ENCODE results near the gene SUFU. TPM values are rescaled to one million over a fixed set of nuclear protein-coding genes. Genes with fewer than 3 reads are reported as not detected.

SUFU gene
- total RNA-seq, 1 experiment from 2014 or later = 13.1 TPM

- Mint-ChIP-seq H3K36me3 (0 out of 2 replicates have a peak, but pooled peaks cover under 1% of the 10 kb centered on the region), H3K27me3 (ENCODE audit: low read depth) (peaks cover 2% of the 10 kb centered on the region; the same call in 1 of the 2 replicates), H3K4me3 (peak overlapping the region; percentile 97), H3K27ac (peak overlapping the region; percentile 74), H3K9me3 (no peaks in the 10 kb centered on the region), H3K4me1 (peaks cover 38% of the 10 kb centered on the region)
- ChIA-PET CTCF (interaction anchor here (1.4 to 4.3 kb wide), 6 partner anchors 10 to 123 kb away, joined by 3 to 33 read pairs (median 16); partner anchors contain the start of genes C10orf95, FBXL15 and NFKB2), POLR2A (interaction anchor here (1.3 to 3.8 kb wide), 4 partner anchors 9 to 39 kb away, joined by 3 to 37 read pairs (median 18); partner anchors contain the start of genes C10orf95 and FBXL15)
- no peak for TF ChIP-seq RELA (CRISPR knock-in tag; IDR thresholded peaks at IDR 0.05; ENCODE audit: borderline replicate concordance)
- TF ChIP-seq NFE2L1 (CRISPR knock-in tag; IDR thresholded peaks at IDR 0.05) = 0 out of 2 replicates have a peak, but pooled peaks have one; percentile 15
- no peak for TF ChIP-seq ZNF232 (CRISPR knock-in tag; IDR thresholded peaks at IDR 0.05)
- TF ChIP-seq FOXP1 (CRISPR knock-in tag; IDR thresholded peaks at IDR 0.05; ENCODE audit: borderline replicate concordance) = 0 out of 2 replicates have a peak, but pooled peaks have one; percentile 27
- ATAC-seq (peak; percentile 5), DNase-seq (ENCODE audit: low spot score) (no peak)
Observed at GRCh38 chr10:102460836-102461186, 43.0 kb upstream of the SUFU start.

GRCh38 chr10:102461187-102462054 is 42.4 kb upstream of the SUFU start:
- ChIA-PET CTCF (interaction anchor here (0.7 to 4.3 kb wide), 20 partner anchors 11 to 292 kb away, joined by 3 to 33 read pairs (median 7); partner anchors contain the start of genes ACTR1A, C10orf95, CUEDC2 and FBXL15), POLR2A (interaction anchor here (0.6 to 3.8 kb wide), 11 partner anchors 10 to 68 kb away, joined by 3 to 37 read pairs (median 3); partner anchors contain the start of genes C10orf95, CUEDC2 and FBXL15)
- peak overlapping the region; percentile 90 for H3K27ac Mint-ChIP-seq
- peaks cover 35% of the 10 kb centered on the region for H3K4me1 Mint-ChIP-seq
- no peaks in the 10 kb centered on the region for H3K36me3 Mint-ChIP-seq
- peak overlapping the region; percentile 97 for H3K4me3 Mint-ChIP-seq
- H3K27me3 Mint-ChIP-seq (ENCODE audit: low read depth) = peaks cover 2% of the 10 kb centered on the region; the same call in 1 of the 2 replicates
- DNase-seq (ENCODE audit: low spot score) (peak; percentile 98), ATAC-seq (peak; percentile 84)
- no peaks in the 10 kb centered on the region for H3K9me3 Mint-ChIP-seq
- TF ChIP-seq GABPB1 (CRISPR knock-in tag; IDR thresholded peaks at IDR 0.05) = no peak
- TF ChIP-seq ETV6 (CRISPR knock-in tag; IDR thresholded peaks at IDR 0.05) = peak; percentile 70; the same call in 1 of the 2 replicates
- 0 out of 2 replicates have a peak, but pooled peaks have one; percentile 14 for TF ChIP-seq ZBTB21 (CRISPR knock-in tag; IDR thresholded peaks at IDR 0.05; ENCODE audit: borderline replicate concordance)
- peak; percentile 94 for TF ChIP-seq USF2 (CRISPR knock-in tag; IDR thresholded peaks at IDR 0.05)
- TF ChIP-seq USF1 (CRISPR knock-in tag; IDR thresholded peaks at IDR 0.05) = peak; percentile 95
- 0 out of 2 replicates have a peak, but pooled peaks have one; percentile 16 for TF ChIP-seq NFATC4 (CRISPR knock-in tag; IDR thresholded peaks at IDR 0.05)
- TF ChIP-seq SP1 (CRISPR knock-in tag; conservative IDR thresholded peaks at IDR 0.05) = peak; percentile 89
- TF ChIP-seq ARID4B (CRISPR knock-in tag; IDR thresholded peaks at IDR 0.05; ENCODE audit: borderline replicate concordance) = peak; percentile 65; the same call in 1 of the 2 replicates
- no peak for TF ChIP-seq IRF2 (CRISPR knock-in tag; IDR thresholded peaks at IDR 0.05; ENCODE audit: borderline replicate concordance, low read depth)
- TF ChIP-seq NFYB (CRISPR knock-in tag; conservative IDR thresholded peaks at IDR 0.05; ENCODE audit: low read depth) = peak; percentile 81
- 0 out of 2 replicates have a peak, but pooled peaks have one; percentile 31 for TF ChIP-seq CREM (CRISPR knock-in tag; IDR thresholded peaks at IDR 0.05)
- TF ChIP-seq E2F5 (CRISPR knock-in tag; IDR thresholded peaks at IDR 0.05) = peak; percentile 64; the same call in 1 of the 2 replicates
- peak; percentile 21; the same call in 1 of the 2 replicates for TF ChIP-seq FOXP4 (CRISPR knock-in tag; IDR thresholded peaks at IDR 0.05)
- TF ChIP-seq ZNF396 (CRISPR knock-in tag; IDR thresholded peaks at IDR 0.05; ENCODE audit: borderline replicate concordance) = no peak
- TF ChIP-seq OVOL2 (CRISPR knock-in tag; IDR thresholded peaks at IDR 0.05; ENCODE audit: borderline replicate concordance) = no peak
- 0 out of 2 replicates have a peak, but pooled peaks have one; percentile 31 for TF ChIP-seq KAT7 (CRISPR knock-in tag; IDR thresholded peaks at IDR 0.05; ENCODE audit: borderline replicate concordance)
- peak; percentile 69; the same call in 1 of the 2 replicates for TF ChIP-seq MAX (CRISPR knock-in tag; IDR thresholded peaks at IDR 0.05)
- no peak for TF ChIP-seq CBFB (CRISPR knock-in tag; IDR thresholded peaks at IDR 0.05; ENCODE audit: low read depth)
